ENCODE measurements around the gene DDX46. TPM values are rescaled to one million over a fixed set of nuclear protein-coding genes. Genes with fewer than 3 reads are reported as not detected.
"Not testable (repeated sequence)": the region's sequence is repeated elsewhere in the genome, so short reads cannot be mapped to it uniquely, and the experiment has no call there.

DDX46 gene
- polyA plus RNA-seq, 2 of the 4 experiments (the other 2 are of a cell fraction) = 104 TPM

DNA sequence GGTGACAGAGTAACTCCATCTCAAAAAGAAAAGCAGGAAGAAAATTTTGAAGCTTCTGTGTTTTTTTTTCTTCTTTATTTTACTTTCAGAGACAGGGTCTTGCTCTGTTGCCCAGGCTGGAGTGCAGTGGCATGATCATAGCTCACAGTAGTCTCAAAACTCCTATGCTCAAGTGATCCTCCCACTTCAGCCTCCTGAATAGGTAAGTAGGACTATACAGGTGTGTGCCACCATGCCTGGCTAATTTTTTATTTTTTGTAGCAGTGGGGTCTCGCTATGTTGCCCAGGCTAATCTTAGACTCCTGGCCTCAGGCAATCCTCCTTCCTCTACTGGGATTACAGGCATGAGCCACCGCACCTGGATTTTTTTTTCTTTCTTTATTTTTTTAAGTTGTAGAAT is 77.0 kb downstream of the DDX46 start (continued):
- TF ChIP-seq, protein P1, sequence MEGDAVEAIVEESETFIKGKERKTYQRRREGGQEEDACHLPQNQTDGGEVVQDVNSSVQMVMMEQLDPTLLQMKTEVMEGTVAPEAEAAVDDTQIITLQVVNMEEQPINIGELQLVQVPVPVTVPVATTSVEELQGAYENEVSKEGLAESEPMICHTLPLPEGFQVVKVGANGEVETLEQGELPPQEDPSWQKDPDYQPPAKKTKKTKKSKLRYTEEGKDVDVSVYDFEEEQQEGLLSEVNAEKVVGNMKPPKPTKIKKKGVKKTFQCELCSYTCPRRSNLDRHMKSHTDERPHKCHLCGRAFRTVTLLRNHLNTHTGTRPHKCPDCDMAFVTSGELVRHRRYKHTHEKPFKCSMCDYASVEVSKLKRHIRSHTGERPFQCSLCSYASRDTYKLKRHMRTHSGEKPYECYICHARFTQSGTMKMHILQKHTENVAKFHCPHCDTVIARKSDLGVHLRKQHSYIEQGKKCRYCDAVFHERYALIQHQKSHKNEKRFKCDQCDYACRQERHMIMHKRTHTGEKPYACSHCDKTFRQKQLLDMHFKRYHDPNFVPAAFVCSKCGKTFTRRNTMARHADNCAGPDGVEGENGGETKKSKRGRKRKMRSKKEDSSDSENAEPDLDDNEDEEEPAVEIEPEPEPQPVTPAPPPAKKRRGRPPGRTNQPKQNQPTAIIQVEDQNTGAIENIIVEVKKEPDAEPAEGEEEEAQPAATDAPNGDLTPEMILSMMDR (IDR thresholded peaks at IDR 0.05) = no peak
- TF ChIP-seq, protein P2, sequence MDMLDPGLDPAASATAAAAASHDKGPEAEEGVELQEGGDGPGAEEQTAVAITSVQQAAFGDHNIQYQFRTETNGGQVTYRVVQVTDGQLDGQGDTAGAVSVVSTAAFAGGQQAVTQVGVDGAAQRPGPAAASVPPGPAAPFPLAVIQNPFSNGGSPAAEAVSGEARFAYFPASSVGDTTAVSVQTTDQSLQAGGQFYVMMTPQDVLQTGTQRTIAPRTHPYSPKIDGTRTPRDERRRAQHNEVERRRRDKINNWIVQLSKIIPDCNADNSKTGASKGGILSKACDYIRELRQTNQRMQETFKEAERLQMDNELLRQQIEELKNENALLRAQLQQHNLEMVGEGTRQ (IDR thresholded peaks at IDR 0.05) = no peak
- TF ChIP-seq SMC3 (IDR thresholded peaks at IDR 0.05) (no peak), NR3C1 (IDR thresholded peaks at IDR 0.05) (no peak), HDAC2 (IDR thresholded peaks at IDR 0.05) (no peak)
- TF ChIP-seq, protein P3, sequence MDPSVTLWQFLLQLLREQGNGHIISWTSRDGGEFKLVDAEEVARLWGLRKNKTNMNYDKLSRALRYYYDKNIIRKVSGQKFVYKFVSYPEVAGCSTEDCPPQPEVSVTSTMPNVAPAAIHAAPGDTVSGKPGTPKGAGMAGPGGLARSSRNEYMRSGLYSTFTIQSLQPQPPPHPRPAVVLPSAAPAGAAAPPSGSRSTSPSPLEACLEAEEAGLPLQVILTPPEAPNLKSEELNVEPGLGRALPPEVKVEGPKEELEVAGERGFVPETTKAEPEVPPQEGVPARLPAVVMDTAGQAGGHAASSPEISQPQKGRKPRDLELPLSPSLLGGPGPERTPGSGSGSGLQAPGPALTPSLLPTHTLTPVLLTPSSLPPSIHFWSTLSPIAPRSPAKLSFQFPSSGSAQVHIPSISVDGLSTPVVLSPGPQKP (IDR thresholded peaks at IDR 0.05; ENCODE audit: low read depth, low read length) = no peak

DNA sequence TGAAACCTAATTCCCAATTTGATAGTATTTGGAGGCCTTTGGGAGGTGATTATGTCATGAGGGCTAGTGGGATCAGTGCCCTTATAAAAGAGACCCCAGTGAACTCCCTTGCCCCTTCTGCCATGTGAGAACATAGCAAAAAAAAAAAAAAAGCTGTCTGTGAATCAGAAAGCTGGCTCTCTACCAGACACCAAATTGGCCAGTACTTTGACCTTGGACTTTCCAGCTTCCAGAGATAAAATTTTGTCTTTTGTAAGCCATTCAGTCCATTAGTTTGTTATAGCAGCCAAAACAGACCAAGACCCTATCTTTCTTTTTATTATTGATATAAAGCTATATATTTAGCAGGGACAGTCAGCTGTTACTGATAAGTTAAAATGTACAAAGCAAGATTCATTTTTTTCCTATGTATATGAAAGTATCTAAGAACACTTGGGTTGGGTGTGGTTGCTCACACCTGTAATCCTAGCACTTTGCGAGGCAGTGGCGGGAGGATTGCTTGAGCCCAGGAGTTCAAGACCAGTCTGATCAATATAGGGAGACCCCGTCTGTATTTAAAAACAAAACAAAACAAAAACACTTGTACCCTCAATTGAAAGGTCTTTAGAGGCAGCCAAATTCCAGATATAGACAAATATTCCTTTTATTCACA is 79.1 kb downstream of the DDX46 start:
- CTCF ChIA-PET = interaction anchor here (0.7 to 1.0 kb wide), 2 partner anchors 26 to 354 kb away, joined by 3 read pairs; no protein-coding TSS in a partner anchor
- no peak for FAIRE-seq
- Histone ChIP-seq H3K4me2 (peak overlapping the region; percentile 46; the same call in 2 of the 3 replicates), H3K9me3 (no peaks in the 10 kb centered on the region), H3K27ac (peak overlapping the region; percentile 3 to 67; a peak in 3 of 6 replicates), H3K4me1 (peaks cover 38% of the 10 kb centered on the region), H3K4me3 (no peak overlapping the region)
- WGBS (ENCODE audit: missing lambda C conversion rate) = 88% methylated on average over 3 of the region's 3 CpGs
- no peak for DNase-seq (ENCODE audit: low read depth in 1 of 2, low spot score in 1 of 2)
- TF ChIP-seq HOXB5 (CRISPR knock-in tag; IDR thresholded peaks at IDR 0.05) (no peak), CHD4 (IDR thresholded peaks at IDR 0.05; ENCODE audit: borderline replicate concordance) (no peak), BHLHE40 (IDR thresholded peaks at IDR 0.05; ENCODE audit: low read depth, low read length) (no peak), SMC3 (IDR thresholded peaks at IDR 0.05) (no peak), CEBPB (IDR thresholded peaks at IDR 0.05) (no peak)
- TF ChIP-seq, protein P4, sequence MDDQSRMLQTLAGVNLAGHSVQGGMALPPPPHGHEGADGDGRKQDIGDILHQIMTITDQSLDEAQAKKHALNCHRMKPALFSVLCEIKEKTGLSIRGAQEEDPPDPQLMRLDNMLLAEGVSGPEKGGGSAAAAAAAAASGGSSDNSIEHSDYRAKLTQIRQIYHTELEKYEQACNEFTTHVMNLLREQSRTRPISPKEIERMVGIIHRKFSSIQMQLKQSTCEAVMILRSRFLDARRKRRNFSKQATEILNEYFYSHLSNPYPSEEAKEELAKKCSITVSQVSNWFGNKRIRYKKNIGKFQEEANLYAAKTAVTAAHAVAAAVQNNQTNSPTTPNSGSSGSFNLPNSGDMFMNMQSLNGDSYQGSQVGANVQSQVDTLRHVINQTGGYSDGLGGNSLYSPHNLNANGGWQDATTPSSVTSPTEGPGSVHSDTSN (IDR thresholded peaks at IDR 0.05) = no peak
- POLR2A ChIA-PET = interaction anchor here (0.8 to 1.0 kb wide), 2 partner anchors 8 to 9 kb away, joined by 4 to 8 read pairs; partner anchors contain the start of gene C5orf24
- no peak for ATAC-seq

DNA sequence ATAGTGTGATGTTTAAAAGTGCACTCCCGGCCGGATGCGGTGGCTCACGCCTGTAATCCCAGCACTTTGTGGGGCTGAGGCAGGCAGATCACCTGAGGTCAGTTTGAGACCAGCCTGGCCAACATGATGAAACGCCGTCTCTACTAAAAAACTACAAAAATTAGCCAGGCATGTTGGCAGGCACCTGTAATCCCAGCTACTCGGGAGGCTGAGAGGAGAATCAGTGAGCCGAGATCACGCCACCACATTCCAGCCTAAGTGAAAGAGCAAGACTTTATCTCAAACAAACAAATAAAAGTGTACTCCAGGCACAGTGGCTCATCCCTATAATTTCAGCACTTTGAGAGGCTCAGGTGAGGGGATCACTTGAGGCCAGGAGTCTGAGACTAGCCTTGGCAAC is 79.8 kb downstream of the DDX46 start:
- FAIRE-seq; H3K4me3 ChIP-seq; H3K9me3 ChIP-seq; H3K4me2 ChIP-seq; ATAC-seq; DNase-seq (ENCODE audit: low read depth in 1 of 2, low spot score in 1 of 2); H3K27ac ChIP-seq: not testable (repeated sequence)
- peaks cover 45% of the 10 kb centered on the region for H3K4me1 ChIP-seq
- POLR2A ChIA-PET = interaction anchor here (0.8 kb wide), 1 partner anchor 9 kb away, joined by 4 read pairs; no protein-coding TSS in a partner anchor
- CTCF ChIA-PET = interaction anchor here (0.7 kb wide), 1 partner anchor 353 kb away, joined by 3 read pairs; no protein-coding TSS in a partner anchor
- 90% methylated on average over 9 of the region's 9 CpGs for WGBS (ENCODE audit: missing lambda C conversion rate)

DNA sequence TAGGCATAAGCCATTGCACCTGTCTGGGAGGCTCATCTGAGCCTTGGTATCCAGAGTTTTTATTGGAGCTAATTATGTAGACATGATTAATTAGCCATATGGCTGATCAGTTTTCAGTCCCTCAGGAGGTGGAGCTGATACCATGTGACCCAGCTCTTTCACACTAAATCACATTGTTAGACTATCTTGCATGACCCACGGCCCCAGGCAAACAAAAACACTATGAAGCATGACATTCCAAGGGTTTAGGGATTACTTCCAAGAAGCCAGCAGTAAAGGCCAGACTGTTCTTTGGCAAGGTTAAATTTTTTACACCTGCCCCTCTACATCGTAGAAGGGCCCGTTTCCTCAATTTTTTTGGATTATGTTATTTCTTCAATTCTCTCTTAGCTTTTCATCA is 82.2 kb downstream of the DDX46 start:
- POLR2A ChIA-PET = no interaction called here
- peak overlapping the region in 1 of 2 experiments; percentile 88; a peak in 3 of 6 replicates for H3K27ac ChIP-seq
- no peak for DNase-seq (ENCODE audit: low read depth in 1 of 2, low spot score in 1 of 2)
- H3K4me3 ChIP-seq = no peak overlapping the region
- H3K4me1 ChIP-seq = peaks cover 57% of the 10 kb centered on the region
- no peak overlapping the region for H3K4me2 ChIP-seq
- no peak for FAIRE-seq
- no peaks in the 10 kb centered on the region for H3K9me3 ChIP-seq
- 78% methylated on average over 3 of the region's 3 CpGs for WGBS (ENCODE audit: missing lambda C conversion rate)
- TF ChIP-seq ZNF302 (CRISPR knock-in tag; IDR thresholded peaks at IDR 0.05) (no peak), RCOR1 (IDR thresholded peaks at IDR 0.05; ENCODE audit: low read depth, low read length) (no peak)
- CTCF ChIA-PET = interaction anchor here (0.6 to 1.5 kb wide), 5 partner anchors 16 to 102 kb away, joined by 3 to 6 read pairs (median 4); partner anchors contain the start of gene CAMLG
- ATAC-seq = no peak
